Activated CD8-positive, alpha-beta memory T cell treated with anti-CD3 and anti-CD28 coated beads, Interleukin-2, amount 50 U/mL, for 4 hours (primary cell): ENCODE data around the gene NECAB3.
"Not testable (repeated sequence)": the region's sequence is repeated elsewhere in the genome, so short reads cannot be mapped to it uniquely, and the experiment has no call there.

Experiments
- DNase-seq: peaks from one replicate; pipeline ENCODE4 v3.0.0-alpha.2; 2020

NECAB3 gene, protein sequence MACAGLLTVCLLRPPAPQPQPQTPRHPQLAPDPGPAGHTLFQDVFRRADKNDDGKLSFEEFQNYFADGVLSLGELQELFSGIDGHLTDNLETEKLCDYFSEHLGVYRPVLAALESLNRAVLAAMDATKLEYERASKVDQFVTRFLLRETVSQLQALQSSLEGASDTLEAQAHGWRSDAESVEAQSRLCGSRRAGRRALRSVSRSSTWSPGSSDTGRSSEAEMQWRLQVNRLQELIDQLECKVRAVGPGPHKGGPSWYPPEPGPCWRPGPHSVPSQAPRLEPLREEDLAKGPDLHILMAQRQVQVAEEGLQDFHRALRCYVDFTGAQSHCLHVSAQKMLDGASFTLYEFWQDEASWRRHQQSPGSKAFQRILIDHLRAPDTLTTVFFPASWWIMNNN

DNA sequence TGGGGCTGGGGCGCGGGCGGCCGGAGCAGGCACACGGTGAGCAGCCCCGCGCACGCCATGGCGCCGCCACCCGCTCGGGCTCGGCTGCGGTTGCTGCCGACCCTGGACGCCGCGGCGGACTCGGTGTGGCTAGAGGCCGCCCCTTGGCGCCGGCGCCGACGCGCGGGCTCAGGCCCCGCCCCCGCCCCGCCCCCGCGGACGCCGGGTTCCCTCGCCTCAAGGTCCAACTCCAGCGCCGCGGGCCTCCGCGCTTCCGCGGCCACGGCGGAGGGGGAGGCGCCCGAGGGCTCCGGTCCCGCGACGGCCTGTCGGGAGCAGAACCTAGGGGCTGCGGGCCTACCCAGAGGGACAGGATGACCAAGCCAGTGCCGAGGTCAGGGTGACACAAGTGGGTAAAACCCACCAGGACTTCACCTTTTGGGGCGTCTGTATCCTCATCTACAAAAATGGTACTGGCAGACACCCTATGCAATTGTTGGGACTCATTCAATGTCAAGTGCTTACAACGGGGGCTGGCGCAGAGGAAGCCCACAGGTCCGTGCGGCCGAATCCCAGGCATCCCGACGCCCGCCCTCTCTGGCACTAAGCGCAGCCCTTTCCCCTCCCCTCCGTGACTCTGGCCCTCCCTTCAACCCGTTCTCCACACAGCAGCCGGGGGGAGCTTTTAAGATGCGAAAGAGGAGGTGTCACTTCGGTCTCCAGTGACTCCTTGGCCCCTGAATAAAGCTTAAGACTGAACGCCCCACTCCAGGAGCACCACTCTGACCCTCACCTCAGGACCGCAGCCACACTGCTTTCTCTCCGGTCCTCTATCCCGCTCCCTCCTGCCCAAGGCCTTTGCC, at the start of gene NECAB3:
Gene NECAB3, minus strand, starts transcription at position 135 of the 842 bp plus-strand sequence. Its CDS starts 76 bp downstream, at position 59.
- peak; percentile 54 for DNase-seq

DNA sequence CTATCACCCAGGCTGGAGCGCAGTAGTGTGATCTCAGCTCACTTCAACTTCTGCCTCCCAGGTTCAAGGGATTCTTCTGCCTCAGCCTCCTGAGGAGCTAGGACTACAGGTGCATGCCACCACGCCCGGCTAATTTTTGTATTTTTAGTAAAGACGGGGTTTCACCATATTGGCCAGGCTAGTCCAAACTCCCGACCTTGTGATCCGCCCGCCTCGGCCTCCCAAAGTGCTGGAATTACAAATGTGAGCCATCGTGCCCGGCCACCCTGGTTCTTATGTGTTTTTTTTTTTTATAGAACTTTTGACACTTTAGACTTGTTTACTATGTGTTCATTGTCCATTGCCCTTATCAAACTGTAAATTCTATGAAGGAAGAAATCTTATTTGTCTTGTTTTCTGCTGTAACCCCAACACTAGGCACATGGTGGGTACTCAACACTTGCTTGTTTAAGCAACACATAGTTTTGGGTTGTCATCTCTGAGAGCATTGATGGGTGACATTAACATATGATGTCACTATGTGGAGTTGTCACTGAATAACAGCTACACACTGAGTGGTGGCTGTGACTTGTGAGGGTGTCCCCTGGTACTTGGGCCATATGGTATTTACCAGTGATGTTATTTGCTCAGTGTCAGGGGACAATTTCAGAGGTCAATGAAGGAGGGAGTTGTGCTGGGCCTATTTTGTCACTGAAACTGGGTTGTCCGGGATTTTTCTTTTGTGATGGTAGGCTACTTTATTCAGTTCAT, 47.3 kb upstream of the NECAB3 start:
- no peak for DNase-seq

DNA sequence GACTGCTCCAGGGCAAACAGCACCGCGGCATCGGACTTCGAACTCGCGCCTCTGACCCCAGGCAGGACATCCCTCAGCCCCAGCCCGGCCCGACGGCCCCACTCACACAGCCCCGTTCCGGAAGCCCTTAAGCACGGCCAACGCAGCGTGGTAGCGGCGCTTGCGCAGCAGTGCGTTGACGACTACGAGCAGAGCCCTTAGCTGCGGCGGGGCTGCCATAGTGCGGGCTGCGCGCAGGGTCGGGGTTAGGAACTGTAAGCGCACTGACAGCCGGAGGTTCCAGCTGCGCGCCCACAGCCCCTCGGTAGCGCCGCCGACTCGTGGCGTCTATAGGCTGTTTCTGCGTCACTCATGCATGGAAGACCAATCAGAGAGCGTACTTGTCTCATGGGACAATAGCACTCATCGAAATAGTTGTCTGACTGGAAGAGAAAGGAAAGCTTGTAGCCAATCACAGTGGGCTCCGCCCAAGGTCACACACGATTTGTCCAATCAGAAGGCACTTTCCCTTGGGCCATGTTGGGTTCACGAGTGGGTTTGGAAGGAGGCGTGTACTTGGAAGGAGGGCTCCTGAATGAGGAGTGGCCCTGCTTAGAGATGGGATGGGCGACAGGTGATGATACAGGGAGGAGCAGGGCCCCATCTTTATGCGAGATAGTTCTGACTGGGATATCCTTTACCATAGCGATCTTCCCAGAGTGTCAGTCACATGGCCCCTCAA, 45.9 kb upstream of the NECAB3 start, which contains the start of gene PXMP4:
Gene PXMP4, minus strand, starts transcription at position 322 of the 721 bp plus-strand sequence. Its CDS starts 103 bp downstream, at position 219.
- peak; percentile 78 for DNase-seq

DNA sequence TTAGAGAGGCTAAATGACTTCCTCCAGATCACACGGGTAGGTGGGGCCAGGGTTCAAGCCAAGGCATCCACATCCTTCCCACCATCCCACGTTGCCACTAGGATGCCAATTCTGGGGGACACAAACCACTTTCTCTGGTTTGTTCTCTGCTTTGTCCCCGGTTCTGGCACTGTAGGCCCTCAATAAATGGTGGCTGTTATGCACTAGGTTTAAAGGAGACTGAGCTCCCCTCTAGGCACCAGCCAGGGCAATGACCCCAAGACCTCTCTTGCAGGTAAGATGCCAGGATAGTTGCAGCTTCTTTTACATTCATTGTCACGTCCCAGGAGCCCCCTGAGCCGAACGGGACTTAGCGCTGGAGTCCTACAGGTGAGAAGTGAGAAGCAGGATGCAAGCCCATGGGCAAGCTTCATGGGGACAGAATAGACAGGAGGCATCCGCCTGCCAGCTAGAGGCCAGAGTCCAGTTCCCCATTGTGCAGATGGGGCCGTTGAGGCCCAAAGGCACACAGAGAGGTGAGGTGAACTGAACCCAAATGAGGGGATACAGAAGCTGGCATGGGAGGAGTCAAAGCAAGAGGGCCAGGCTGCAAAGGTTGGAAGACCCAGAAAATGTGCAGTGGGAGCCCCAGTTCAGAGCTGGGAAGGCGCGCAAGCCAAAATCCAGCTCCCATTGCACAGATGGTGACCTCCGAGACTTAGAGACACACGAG, 45.2 kb upstream of the NECAB3 start:
- no peak for DNase-seq

DNA sequence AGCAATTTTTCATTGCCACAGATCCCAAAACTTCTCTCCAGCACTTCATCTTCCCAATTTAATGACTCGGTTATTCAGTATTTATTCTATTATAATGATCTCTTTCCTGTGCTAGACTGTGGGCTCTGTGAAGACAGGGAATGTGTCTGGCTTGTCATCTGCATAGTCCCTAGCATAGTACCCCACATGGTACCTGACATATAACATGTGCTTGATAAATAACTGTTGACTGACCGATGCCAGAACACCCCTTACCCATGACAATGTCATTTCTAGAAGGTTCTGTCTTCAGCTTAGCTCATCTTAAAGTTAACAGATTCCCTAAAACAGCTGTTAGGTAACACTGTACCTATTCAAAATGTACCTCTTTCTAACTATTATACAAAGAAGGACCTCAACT, 42.3 kb upstream of the NECAB3 start:
- DNase-seq, result no peak

DNA sequence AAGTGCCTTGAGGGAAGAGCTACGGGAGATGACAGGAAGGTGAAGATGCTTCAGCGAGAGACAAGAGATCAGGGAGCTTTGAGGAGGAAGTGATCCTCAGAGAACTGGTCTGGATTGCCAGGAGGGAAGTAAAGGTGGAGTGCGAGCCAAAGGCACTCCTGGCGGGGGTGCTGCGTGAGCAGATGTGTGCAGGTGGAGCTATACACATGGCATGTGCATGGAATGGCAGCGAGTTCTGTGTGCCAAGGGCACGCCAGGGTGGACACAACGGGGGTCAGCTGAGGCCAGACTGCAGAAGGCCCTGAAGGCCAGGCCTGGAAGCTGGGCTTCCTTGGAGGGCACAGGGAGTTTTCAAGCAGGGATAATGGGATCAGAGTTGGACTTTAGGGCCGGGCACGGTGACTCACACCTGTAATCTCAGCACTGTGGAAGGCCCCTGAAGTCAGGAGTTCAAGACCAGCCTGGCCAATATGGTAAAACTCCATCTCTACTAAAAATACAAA, 39.7 kb upstream of the NECAB3 start:
- DNase-seq, result no peak

DNA sequence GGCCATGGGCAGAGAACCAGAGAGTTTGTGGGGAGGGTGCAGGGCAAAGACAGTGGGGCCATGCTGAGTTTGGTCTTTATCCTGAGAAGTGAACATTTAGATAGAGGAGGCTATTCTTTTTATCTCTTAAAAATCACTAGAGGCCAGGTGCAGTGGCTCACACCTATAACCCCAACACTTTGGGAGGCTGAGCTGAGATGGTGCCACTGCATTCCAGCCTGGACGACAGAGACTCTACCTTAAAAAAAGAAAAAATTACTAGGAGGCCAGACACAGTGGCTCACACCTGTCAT, 37.2 kb upstream of the NECAB3 start:
- no peak for DNase-seq

DNA sequence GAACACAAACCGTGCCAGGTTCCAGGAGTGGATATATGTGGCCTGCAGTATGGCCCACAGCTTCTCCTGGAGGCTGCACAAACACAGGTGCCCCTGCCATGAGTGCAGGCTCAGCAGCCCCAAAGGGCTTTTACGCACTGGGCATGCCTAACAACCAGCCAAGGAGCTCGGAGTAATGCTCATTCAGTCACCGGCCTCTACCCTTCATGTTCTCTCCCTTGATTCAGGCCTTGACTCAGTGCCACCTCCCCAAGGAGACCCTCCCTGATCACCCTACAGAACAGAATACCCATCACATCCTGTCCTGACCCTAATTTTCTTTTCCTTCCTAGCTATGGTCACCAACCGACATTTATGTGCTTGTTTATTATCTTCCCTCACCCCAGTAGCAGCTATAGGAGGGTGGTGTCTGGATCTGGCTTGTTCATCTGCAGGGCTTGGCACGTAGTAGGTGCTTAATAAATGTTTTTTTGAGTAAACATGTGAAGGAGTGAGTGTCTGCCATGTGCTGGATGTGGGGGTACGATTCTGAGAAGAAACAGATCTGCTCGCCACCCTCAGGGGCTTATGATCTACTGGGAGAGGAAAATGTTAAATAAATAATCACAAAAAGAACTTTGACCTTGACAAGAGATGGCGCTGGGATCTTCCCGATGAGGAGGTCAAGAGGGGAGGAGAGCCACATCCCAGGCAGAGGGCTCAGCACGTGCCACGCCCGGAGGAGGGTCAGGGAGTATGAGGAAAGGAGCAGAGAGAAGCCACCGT, 36.6 kb upstream of the NECAB3 start:
- DNase-seq, result no peak

DNA sequence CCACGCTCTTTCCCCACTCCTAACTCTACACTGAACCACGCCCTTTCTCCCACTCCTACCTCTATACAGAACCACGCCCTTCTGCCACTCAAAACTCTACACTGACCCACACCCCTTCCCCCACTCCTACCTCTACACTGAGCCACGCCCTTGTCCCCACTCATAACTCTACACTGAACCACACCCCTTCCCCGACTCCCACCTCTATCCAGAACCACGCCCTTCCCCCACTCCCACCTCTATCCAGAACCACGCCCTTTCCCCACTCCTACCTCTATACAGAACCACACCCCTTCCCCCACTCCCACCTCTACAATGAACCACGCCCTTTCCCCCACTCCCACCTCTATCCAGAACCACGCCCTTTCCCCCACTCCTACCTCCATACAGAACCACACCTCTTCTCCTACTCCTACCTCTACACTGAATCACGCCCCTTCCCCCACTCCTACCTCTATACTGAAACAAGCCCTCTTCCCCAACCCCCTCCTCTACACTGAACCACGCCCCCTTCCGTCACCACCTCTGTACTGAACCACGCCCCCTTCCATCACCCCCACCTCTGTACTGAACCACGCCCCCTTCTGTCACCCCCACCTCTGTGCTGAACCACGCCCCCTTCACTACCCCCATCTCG, 35.8 kb upstream of the NECAB3 start:
- DNase-seq, result no peak

DNA sequence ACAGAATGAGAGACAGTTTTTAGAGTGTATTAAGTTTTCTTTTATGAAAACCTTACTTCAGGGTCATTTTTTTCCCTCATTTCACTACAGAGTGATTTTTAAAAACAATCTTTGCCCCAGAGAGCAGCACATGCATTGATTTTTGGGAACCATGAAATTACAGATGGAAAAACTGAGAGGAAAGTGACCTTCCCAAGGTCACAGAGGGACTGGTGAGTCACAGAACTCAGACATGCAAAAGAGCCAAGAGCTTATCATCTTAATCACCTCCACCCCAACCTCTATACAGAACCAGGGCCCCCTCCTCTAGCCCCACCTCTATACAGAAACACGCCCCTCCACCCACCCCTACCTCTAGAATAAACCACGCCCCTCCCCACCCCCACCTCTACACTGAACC, 35.2 kb upstream of the NECAB3 start:
- DNase-seq, result no peak

DNA sequence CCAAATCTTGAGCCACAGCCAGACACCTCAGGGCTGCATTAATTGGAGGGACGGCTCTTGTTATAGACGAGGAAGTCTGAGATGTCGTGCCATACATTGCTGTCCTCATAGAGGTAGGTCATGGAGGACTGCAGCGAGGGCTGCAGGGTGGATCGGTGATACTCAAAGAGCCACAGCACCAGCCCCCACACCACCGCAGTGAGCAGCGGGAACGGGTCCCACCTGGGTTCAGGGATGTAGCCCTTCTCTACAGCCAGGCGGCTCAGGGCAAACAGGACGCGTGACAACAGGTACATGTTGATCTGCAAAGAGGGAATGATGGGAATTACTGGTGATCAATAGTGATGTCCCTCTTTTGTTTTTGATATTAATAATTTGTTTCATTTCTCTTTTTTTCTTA, 33.4 kb upstream of the NECAB3 start:
- DNase-seq, result no peak

DNA sequence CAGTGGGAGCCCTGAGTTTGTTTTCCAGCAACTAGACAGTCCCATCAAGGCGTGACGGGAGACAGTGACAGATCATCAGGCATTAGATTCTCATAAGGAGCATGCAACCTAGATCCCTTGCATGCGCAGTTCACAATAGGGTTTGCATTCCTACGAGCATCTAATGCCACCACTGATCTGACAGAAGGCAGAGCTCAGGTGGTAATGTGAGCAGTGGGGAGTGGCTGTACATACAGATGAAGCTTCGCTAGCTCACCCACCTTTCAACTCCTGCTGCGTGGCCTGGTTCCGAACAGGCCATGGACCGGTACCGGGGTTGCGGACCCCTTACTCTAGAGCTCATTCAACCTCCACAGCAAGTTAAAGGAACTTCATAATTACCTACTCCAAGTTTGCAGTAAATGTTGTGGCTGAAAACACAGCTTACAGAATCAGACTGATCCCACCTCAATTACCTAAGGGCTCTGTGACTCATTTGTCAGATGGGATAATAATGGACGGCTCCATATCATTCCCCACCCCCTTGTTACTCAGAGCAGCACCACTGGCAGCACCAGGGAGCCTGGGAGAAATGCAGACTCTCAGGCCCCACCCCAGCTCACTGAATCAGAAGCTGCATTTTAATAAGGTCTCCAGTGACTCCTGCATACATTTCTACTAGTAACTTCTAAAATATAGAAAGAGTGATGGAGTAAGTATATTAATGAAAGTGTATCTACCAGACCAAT, 30.1 kb upstream of the NECAB3 start:
- DNase-seq, result no peak

DNA sequence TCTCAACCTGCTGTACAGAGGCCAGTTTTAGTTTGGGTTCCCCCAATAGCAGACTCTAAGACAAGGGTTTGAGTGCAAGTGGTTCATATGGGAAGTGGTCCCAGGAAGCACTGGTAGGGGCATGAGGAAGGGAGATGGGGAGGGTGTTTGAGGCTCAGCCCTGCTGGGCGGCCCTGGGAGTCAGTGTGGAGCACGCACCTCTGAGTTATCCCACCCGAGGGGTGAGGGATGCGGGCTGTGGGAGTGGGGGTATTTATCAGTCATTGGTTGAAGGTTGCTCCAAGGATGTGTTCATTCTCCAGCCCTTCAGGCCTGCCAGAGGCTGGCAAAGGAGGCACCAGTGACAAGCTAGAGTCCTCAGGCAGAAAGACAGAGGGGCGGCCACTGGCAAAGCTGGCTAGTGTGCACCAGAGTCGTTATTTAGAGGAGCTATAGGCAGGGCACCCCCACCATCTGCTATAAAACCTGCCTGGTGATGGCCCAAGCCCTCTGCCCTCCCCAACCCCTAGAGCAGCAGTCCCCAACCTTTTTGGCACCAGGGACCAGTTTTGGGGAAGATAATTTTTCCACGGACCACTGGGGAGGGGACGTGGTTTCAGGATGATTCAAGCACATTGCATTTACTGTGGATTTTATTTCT, 29.4 kb upstream of the NECAB3 start:
- DNase-seq, result no peak

DNA sequence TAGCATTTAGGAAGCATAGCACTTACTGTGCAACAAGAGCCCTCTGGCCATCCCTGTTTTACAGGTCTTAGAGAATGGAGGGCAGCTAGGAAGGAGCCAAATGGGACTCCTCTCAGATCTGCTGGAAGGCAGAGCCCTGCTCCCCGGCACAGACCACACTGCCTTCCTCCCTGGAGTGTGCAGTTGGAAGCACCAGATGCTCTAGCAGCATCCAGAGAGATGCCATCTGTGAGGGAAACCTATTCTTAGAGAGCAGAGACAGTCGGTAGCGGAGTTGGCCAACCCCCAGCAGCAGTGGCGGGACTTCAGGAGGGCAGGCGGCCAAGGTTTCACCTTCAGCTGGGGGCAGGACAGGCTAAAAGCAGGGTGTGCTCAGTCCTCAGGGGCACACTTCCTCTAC, 28.6 kb upstream of the NECAB3 start:
- no peak for DNase-seq

DNA sequence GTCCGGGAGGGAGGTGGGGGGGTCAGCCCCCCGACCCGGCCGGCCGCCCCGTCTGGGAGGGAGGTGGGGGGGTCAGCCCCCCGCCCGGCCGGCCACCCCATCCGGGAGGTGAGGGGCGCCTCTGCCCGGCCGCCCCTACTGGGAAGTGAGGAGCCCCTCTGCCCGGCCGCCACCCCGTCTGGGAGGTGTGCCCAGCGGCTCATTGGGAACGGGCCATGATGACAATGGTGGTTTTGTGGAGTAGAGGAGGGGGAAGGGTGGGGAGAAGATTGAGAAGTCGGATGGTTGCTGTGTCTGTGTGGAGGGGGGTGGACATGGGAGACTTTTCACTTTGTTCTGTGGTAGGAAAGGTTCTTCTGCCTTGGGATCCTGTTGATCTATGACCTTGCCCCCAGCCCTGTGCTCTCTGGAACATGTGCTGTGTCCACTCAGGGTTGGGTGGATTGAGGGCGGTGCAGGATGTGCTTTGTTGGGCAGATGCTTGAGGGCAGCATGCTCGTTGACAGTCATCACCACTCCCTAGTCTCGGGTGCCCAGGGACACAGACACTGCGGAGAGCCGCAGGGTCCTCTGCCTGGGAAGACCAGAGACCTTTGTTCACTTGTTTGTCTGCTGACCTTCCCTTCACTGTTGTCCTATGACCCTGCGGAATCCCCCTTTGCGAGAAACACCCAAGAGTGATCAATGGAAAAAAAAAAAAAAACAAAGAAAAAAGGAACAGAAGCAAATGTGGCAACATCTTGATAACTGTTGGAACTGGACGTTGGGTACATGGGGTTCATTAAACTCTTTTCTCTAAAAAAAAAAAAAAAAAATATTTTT, 27.6 kb upstream of the NECAB3 start:
- no peak for DNase-seq

DNA sequence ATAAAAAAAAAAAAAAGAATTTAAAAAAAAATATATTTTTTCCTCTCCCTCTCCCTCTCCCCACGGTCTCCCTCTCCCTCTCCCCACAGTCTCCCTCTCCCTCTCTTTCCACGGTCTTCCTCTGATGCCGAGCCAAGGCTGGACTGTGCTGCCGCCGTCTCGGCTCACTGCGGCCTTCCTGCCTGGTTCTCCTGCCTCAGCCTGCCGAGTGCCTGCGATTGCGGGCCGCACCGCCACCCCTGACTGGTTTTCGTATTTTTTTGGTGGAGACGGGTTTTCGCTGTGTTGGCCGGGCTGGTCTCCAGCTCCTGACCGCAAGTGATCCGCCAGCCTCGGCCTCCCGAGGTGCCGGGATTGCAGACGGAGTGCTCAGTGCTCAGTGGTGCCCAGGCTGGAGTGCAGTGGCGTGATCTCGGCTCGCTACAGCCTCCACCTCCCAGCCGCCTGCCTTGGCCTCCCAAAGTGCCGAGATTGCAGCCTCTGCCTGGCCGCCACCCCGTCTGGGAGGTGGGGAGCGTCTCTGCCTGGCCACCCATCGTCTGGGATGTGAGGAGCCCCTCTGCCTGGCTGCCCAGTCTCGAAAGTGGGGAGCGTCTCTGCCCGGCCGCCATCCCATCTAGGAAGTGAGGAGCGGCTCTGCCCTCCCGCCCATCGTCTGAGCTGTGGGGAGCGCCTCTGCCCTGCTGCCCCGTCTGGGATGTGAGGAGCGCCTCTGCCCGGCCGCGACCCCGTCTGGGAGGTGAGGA, 26.6 kb upstream of the NECAB3 start:
- not testable (repeated sequence) for DNase-seq

DNA sequence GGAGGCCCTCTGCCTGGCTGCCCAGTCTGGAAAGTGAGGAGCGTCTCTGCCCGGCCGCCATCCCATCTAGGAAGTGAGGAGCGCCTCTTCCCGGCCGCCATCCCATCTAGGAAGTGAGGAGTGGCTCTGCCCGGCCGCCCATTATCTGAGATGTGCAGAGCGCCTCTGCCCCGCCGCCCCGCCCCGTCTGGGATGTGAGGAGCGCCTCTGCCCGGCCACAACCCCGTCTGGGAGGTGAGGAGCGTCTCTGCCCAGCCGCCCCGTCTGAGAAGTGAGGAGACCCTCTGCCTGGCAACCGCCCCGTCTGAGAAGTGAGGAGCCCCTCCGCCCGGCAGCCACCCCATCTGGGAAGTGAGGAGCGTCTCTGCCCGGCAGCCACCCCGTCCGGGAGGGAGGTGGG, 24.7 kb upstream of the NECAB3 start:
- not testable (repeated sequence) for DNase-seq

DNA sequence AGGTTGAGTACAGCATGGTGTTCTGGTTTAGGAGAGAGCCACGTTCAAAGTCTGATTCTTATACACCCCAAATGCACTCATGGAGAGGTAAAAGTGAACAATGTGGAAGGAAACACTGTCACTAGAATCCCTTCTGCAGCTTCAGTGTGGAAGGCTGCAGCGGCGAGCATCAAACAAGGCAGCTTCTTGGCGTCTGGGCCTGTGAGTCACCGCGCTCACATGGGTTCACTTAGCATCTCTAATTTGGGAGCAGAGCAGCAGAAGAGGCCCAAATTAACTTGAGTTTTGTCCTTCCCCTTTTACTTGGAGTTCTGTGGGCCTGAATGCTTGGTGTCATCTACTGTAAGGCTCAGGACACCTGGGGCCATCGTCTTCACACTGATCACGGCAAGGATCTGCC, 22.9 kb upstream of the NECAB3 start:
- no peak for DNase-seq
